LHCN-M2 (cell line): ENCODE data around the gene SERINC5. TPM values are rescaled to one million over a fixed set of nuclear protein-coding genes. Genes with fewer than 3 reads are reported as not detected.
"Not testable (repeated sequence)": the region's sequence is repeated elsewhere in the genome, so short reads cannot be mapped to it uniquely, and the experiment has no call there.

ENCODE experiments used
- DNase-seq: peaks from one replicate; pipeline ENCODE4 v3.0.0-alpha.2; 2012; ENCODE audit warnings: low read depth
- polyA plus RNA-seq: library from polyadenylated mRNA; unstranded; fragments of >200 nt; gene quantifications from one replicate; pipeline ENCODE4 v1.2.1, GENCODE V29; 2012; ENCODE audit warnings: missing spikeins
- total RNA-seq: library from RNA; depleted of rRNA; stranded (reverse); fragments of >200 nt; gene quantifications from 2 replicates; pipeline ENCODE4 v1.2.3, GENCODE V29; 2014; rRNA removed

SERINC5 gene
- total RNA-seq: 6.7 and 15.6 TPM in 2 replicates
- polyA plus RNA-seq: 4.7 TPM

DNA sequence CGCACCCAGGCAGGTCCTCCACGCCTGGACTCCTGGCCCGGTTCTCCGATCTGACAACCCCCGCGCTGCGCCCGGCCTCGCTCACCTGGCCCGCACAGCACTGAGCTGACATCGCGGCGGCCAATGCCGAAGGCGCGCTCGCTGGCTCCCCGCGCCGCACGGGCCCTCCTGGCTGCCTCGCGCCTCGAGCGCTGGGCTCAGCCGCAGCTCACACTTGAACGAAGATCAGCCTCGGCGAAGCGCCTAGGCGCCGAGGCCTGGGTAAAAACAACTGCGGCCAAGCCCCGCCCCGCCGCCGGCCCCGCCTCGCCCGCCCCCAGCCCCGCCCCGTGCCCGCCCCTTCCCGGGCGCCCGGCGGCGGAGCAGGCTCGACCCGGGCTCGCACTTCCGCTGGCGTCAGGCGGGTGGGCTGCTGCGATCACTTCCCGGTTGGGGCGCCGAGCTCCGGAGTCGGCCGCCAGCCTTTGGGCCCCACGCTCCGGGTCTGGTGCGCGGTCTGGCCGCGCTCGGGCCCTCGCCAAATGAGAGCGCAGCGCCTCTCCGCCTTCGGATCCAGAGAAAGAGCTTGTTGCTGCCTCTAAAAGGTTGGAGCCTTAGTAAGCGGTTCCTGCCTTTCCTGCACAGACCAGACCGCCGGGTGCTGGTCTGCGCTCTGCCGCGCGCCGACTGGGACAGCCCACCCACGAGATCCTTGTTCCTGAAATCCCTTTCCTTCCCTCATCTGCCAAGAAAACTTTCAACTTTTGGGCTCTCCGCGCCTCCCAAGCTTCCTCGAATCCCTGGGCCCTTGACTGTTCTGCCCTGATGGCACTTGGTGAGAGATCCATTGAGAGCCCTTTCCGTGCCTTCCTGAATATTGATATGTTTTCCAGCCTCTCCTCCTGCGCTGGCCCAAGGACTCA lies at the start of gene SERINC5:
Gene SERINC5, minus strand, starts transcription at position 238 of the 902 bp plus-strand sequence. Its CDS starts 126 bp downstream, at position 112.
- peak; percentile 74 for DNase-seq

DNA sequence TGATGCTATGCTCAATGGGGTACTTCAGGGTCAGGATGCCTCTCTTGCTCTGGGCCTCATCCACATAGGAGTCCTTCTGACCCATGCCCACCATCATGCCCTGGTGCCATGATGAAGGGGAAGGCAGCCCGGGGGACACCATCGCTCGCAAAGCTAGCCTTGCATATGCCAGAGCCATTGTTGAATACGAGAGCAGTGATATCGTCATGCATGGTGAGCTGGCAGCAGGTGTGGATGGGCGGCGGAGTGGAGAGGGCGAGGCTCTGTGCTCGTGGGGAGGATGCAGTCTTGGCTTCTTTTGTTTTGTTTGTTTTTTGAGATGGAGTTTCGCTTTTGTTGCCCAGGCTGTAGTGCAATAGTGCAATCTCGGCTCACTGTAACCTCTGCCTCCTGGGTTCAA lies 46.8 kb upstream of the SERINC5 start:
- no peak for DNase-seq

DNA sequence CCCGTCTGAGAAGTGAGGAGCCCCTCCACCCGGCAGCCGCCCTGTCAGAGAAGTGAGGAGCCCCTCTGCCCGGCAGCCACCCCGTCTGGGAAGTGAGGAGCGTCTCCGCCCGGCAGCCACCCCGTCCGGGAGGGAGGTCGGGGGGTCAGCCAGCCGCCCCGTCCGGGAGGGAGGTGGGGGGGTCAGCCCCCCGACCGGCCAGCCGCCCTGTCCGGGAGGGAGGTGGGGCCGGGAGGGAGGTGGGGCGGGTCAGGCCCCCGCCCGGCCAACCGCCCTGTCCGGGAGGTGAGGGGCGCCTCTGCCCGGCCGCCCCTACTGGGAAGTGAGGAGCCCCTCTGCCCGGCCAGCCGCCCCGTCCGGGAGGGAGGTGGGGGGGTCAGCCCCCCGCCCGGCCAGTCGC lies 45.5 kb upstream of the SERINC5 start:
- not testable (repeated sequence) for DNase-seq

GRCh38 chr5:80300796-80301195 lies 44.9 kb upstream of the SERINC5 start:
- DNase-seq: not testable (repeated sequence)

- DNase-seq: no peak
Observed at GRCh38 chr5:80300125-80300524, 44.3 kb upstream of the SERINC5 start.

GRCh38 chr5:80299601-80300000 lies 43.8 kb upstream of the SERINC5 start:
- no peak for DNase-seq

- DNase-seq: no peak
Observed at GRCh38 chr5:80296121-80296520, 40.3 kb upstream of the SERINC5 start.

GRCh38 chr5:80291761-80292160 lies 35.9 kb upstream of the SERINC5 start:
- no peak for DNase-seq

GRCh38 chr5:80289320-80289719 lies 33.5 kb upstream of the SERINC5 start:
- no peak for DNase-seq

DNA sequence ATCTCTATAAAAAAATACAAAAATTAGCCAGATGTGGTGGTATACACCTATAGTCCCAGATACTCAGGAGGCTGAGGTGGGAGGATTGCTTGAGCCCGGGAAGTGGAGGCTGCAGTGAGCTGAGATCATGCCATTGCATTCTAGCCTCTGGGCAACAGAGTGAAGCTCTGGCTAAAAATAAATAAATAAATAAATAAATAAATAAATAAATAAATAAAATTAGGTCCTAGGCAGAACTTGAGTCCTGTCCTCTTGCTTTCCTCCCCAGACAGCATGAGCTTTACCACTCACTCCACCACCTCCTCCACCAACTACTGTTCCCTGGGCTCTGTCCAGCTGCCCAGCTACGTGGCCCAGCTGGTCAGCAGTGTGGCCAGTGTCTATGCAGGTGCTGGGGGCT lies 32.3 kb upstream of the SERINC5 start:
- DNase-seq: no peak

- no peak for DNase-seq
Observed at GRCh38 chr5:80284720-80285119, 28.9 kb upstream of the SERINC5 start.

DNA sequence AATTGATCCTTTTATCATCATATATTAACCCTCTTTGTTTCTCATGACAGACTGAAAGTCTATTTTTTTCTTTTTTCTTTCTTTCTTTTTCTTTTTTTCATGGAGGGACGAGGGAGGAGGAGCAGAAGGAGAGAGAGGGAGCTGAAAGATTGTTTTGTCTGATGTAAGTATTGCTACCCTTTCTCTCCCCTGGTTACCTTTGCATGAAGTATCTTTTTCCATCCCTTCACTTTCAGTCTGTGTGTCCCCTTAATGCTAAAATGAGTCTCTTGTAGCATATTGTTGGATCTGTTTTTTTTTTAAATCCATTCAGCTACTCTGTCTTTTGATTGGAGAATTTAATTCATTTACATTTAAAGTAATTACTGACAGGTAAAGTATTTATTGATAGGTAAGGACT lies 27.5 kb upstream of the SERINC5 start:
- DNase-seq: no peak

- no peak for DNase-seq
Observed at GRCh38 chr5:80282054-80282453, 26.2 kb upstream of the SERINC5 start.

DNA sequence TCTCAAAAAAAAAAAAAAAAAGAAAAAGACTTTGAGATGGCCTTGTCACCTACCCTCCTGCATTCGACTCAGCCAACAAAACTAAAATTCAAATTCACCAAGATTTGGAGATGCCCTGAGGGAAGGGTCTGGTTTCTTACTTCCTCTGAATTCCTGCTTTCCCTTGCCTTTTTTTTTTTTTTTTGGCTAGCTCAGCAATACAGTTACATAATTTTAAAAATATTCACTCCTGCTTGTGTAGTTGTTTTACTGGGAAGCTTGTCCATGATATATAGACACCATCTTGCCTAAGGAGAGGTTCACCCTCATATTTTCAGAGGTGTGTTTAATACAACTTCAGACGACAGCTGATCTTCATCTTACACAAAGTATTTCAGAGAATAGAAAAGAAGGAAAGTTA lies 21.3 kb upstream of the SERINC5 start:
- DNase-seq: no peak

- no peak for DNase-seq
Observed at GRCh38 chr5:80276186-80276585, 20.3 kb upstream of the SERINC5 start.

DNA sequence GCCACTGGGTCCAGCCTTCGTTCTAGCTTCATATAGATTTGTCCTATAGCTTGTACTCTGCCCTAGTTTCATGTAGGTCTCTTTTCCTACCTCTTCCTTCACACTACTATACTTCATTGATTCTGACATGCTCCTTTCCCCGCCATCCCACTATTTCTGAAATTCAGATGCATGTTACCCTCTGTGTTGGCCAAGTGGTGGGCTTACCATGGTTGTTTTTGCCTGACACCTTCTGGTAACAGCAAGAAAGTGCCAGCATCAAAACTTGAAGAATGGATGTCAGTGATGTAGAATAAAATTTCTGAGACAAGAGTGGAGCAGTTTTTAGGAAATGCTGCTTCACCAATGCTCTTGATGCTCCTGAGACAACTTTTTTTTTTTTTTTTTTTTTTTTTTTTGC lies 19.5 kb upstream of the SERINC5 start:
- DNase-seq: peak; percentile 28

DNA sequence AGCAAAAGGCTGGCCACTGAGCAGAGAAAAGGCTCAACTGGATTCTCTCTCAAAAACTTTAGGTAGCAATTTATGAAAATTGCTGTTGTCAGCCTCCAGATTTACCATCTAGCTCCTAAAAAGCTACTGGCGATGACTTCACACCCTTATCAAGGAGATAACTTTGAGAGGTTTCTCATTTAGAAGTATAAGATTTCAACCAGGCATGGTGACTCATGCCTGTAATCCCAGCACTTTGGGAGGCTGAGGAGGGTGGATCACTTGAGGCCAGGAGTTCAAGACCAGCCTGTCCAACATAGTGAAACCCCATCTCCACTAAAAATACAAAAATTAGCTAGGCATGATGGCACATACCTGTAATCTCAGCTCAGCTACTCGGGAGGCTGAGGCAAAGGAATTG lies 14.7 kb upstream of the SERINC5 start:
- not testable (repeated sequence) for DNase-seq

DNA sequence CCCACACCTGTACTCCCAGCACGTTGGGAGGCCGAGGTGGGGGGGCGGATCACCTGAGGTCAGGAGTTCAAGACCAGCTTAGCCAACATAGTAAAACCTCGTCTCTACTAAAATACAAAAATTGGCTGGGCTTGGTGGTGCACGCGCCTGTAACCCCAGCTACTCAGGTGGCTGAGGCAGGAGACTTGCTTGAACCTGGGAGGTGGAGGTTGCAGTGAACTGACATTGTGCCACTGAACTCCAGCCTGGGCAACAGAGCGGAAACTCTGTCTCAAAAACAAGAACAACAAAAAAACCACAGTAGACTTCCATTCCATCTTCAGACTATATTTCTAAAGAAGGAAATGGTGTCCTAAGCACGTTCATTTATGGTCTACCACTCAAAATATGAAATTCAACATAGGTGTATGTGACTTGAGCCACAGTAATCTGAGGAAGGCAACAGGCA lies 14.2 kb upstream of the SERINC5 start:
- DNase-seq: no peak

GRCh38 chr5:80268916-80269315 lies 13.1 kb upstream of the SERINC5 start:
- no peak for DNase-seq

GRCh38 chr5:80266566-80266965 lies 10.7 kb upstream of the SERINC5 start:
- no peak for DNase-seq

DNA sequence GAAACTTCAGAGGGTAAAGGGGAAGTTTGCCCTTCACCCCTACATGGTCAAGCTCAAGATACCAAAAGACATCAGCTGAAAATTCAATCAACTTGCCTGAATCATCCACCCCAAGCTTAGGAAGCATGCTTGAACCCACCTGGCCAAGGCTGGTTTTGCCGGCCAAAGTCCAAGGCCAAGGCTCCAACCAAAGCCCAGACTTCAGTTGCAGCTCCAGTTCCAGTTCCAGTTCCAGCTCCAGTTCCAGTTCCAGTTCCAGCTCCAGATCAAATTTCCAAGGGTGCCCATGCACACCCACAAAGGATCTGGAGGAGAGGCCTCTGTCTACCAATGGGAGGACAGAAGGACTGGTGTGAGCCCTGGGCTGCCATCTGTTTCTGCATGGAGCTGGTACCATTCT lies 4.6 kb upstream of the SERINC5 start:
- no peak for DNase-seq

- DNase-seq: no peak
Observed at GRCh38 chr5:80259511-80260203, 3.8 kb upstream of the SERINC5 start.

DNA sequence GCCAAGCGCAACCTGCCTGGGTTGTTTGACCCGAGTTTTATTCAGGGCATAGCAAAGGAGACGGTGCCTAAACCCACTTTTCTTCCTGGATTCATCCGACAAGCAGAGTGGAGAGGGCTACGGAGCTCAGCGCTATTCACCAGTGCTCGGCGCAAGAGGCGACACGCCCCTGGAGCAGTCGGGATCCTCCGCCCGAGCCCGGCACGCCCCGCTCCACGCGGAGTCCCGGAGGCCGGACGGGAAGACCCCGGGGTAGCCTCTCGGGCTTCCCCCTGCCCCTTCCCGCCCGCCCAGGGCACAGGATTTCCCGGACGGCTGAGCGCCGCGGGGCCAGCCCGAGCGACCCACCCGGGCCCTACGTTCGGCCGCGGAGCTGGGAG lies 427 bp downstream of the SERINC5 start:
- peak; percentile 48 for DNase-seq
